ENCODE results near the gene UTP20.

UTP20 gene

DNA sequence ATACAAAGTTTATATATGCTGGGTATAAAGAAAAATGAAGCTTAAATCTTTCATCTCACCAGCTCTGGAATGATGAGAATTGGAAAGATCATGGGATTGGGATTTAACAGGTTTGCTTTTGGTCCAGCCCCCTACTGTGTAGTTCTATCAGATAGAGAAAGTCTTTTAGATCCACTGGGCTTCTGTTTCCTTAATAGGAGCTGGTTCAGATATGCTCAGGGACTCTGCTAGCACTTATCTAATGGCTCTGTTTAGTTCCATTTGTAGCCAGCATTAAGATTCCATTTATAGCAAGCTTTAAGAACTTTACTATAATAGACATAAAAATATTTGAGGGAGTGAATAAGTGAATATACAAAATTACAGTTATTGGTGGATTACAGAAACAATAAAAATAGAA, 42.6 kb downstream of the UTP20 start:
- H3K4me3 ChIP-seq (ENCODE audit: low read depth, low read length) = no peak overlapping the region
- TF ChIP-seq, protein P1, sequence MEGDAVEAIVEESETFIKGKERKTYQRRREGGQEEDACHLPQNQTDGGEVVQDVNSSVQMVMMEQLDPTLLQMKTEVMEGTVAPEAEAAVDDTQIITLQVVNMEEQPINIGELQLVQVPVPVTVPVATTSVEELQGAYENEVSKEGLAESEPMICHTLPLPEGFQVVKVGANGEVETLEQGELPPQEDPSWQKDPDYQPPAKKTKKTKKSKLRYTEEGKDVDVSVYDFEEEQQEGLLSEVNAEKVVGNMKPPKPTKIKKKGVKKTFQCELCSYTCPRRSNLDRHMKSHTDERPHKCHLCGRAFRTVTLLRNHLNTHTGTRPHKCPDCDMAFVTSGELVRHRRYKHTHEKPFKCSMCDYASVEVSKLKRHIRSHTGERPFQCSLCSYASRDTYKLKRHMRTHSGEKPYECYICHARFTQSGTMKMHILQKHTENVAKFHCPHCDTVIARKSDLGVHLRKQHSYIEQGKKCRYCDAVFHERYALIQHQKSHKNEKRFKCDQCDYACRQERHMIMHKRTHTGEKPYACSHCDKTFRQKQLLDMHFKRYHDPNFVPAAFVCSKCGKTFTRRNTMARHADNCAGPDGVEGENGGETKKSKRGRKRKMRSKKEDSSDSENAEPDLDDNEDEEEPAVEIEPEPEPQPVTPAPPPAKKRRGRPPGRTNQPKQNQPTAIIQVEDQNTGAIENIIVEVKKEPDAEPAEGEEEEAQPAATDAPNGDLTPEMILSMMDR (IDR thresholded peaks at IDR 0.05; ENCODE audit: low read depth, low read length, missing control alignments) = no peak
- no peak for DNase-seq (ENCODE audit: low read depth)

DNA sequence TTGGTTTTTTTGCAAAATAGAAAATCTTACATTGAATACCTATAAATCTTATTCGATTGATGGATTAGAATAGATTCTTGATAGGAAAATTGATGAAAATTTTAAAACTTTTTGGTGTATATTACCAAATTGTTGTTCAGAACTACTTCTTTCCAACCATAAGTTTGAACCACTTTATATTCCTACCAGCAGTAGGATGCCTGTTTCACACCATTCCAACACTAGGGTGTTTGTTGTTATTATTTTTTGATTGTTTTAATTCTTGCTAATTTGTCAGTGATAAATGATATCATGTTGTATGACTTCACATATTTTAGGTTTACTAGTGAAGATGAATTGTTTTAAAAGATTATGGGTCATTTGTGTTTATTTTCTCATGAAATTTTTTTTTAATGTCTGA, 43.4 kb downstream of the UTP20 start:
- TF ChIP-seq, protein P1 (IDR thresholded peaks at IDR 0.05; ENCODE audit: low read depth, low read length, missing control alignments) = no peak
- DNase-seq (ENCODE audit: low read depth) = no peak
- no peak overlapping the region for H3K4me3 ChIP-seq (ENCODE audit: low read depth, low read length)

DNA sequence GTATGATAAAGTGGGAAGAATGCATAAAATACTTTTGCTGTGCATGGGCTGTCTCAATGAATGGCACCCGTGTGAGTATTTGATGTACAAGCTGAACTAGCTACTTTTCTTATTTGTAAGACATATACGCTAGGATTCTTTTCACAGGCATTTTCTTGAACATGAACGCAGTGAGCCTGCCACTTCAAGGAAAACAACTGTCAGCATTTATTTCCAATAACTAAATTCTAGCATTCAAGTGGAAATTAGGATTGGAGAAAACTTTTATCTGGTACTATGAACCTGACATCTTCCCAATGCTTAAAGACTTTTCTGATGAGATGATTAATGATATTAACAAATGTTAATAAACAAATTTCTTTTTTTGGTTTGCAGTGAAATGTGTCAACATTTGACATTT, 45.7 kb downstream of the UTP20 start:
- TF ChIP-seq, protein P1 (IDR thresholded peaks at IDR 0.05; ENCODE audit: low read depth, low read length, missing control alignments) = no peak
- no peak for DNase-seq (ENCODE audit: low read depth)
- H3K4me3 ChIP-seq (ENCODE audit: low read depth, low read length) = no peak overlapping the region

DNA sequence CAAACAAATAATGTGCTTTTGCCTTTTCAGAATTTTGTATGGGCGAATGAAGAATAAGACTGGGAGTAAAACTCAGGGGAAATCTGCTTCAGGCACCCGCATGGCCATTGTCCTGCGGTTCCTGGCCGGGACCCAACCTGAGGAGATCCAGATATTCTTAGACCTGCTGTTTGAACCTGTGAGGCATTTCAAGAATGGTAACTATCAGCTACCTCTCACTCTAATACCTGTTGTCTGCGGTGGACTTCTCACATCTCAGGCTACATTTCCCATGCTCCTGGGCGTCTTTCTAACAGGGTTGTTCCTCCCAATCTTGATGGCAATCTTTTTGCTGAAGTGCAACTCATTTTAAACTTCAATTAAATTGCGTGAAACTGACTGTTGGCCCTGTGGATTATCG, 47.1 kb downstream of the UTP20 start:
- no peak for DNase-seq (ENCODE audit: low read depth)
- no peak overlapping the region for H3K4me3 ChIP-seq (ENCODE audit: low read depth, low read length)
- TF ChIP-seq, protein P1 (IDR thresholded peaks at IDR 0.05; ENCODE audit: low read depth, low read length, missing control alignments) = no peak

DNA sequence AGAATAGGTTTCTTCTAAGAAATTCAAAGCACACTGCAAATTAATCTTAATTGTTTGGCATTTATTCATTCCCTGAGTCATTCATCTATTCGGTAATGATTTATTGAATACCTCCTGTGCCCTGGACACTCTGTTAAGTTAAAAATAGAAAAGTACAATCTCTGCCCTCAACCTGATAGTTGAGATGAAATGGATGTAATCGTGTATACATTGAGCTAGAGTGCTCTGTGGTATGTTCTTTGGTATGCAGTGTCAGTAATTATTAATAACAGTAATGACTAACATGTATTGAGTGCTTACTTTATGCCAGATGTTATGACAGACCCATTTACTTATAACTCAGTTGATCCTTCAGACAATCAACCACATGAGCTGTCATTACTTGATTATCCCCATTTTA, 47.6 kb downstream of the UTP20 start:
- TF ChIP-seq, protein P1 (IDR thresholded peaks at IDR 0.05; ENCODE audit: low read depth, low read length, missing control alignments) = no peak
- no peak for DNase-seq (ENCODE audit: low read depth)
- no peak overlapping the region for H3K4me3 ChIP-seq (ENCODE audit: low read depth, low read length)

DNA sequence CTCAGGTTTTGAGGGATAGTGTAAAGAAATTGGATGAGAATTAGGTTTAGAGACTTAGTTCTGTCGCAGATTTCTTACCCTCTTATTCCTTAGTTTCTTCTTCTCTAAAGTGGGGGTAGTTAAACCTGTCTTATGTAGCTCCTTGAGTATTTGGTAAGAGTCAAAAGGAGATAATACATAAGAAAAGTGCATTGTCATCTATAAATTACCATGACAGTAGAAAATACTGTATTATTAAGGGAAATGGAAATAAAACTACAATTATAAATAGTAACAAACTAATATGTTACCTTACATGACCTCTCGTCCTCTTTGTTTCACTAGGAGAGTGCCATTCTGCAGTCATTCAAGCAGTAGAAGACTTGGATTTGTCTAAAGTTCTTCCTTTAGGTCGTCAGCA, 49.0 kb downstream of the UTP20 start:
- TF ChIP-seq, protein P1 (IDR thresholded peaks at IDR 0.05; ENCODE audit: low read depth, low read length, missing control alignments) = no peak

DNA sequence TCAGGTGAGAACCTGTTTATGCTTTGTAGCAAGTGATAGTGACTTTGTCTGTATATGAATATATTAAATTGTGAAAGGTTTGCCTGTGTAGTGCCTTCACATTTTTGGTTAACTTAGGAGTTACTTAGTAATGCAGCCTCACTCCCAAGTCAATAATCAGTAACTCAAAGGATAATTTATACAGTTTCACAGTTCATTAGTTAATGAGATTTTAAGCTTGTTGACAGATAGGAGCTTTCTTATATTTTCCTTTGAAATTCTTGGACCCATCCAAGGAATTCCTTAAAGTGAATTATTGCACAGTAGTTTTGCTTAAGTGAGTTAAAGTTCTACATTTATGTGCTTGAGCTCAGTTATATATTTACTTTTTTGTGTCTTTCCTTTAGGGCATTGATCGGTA, 50.7 kb downstream of the UTP20 start:
- DNase-seq (ENCODE audit: low read depth) = no peak
- TF ChIP-seq, protein P1 (IDR thresholded peaks at IDR 0.05; ENCODE audit: low read depth, low read length, missing control alignments) = no peak
- no peak overlapping the region for H3K4me3 ChIP-seq (ENCODE audit: low read depth, low read length)

More for the DNA sequence above, 49.0 kb downstream of the UTP20 start:
- no peak overlapping the region for H3K4me3 ChIP-seq (ENCODE audit: low read depth, low read length)
- DNase-seq (ENCODE audit: low read depth) = no peak

Measured in GM12864 (cell line).